Measurements from ENCODE around the gene HLA-DQA1.

The HLA-DQA1 gene

DNA sequence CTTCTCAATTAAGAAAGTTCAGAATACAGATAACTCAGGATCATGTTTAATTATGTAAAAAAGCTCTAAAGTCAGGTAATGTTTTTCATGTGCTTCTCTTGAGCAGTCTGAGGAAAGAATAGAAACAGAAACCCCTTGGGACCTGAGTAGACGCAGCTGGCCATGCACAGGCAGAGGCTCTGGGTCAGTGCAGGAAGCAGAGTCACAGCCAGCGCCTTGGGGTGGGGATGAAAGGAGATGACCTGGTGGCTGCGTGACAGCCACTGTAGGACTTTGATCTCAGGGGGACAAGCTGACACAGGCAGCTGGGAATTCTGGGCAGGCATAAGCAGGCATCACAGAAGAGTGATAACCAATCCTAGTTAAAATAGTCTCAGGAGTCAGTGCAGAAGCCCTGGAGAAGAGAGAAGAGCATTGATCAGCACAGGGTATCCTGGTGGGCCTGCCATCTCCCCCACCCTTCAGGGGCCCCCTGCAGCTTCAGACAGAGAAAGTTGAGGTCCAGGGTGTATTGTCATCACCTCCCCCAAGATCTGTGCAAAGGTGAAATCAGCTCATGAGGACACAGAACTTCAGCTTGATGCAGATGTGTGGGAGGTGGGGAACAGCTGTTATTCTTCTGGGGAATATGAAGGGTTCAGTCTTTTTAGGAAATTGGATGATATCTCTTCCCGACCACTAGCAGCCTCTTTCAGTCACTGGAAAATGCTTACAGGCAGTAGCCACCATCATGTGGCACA, 22.8 kb downstream of the HLA-DQA1 start:
- Histone ChIP-seq H3K9me3 (ENCODE audit: severe bottlenecking) (no peaks in the 10 kb centered on the region), H3K36me3 (ENCODE audit: low read depth) (no peaks in the 10 kb centered on the region), H3K4me3 (ENCODE audit: severe bottlenecking) (no peak overlapping the region), H3K4me1 (ENCODE audit: insufficient read depth, poor library complexity, severe bottlenecking) (no peaks in the 10 kb centered on the region), H3K27ac (ENCODE audit: poor library complexity, severe bottlenecking) (no peak overlapping the region), H3K27me3 (ENCODE audit: insufficient read depth, poor library complexity, severe bottlenecking) (no peaks in the 10 kb centered on the region)
- ATAC-seq (ENCODE audit: low read depth) (no peak), DNase-seq (ENCODE audit: low spot score) (no peak)
- TF ChIP-seq, protein P1, sequence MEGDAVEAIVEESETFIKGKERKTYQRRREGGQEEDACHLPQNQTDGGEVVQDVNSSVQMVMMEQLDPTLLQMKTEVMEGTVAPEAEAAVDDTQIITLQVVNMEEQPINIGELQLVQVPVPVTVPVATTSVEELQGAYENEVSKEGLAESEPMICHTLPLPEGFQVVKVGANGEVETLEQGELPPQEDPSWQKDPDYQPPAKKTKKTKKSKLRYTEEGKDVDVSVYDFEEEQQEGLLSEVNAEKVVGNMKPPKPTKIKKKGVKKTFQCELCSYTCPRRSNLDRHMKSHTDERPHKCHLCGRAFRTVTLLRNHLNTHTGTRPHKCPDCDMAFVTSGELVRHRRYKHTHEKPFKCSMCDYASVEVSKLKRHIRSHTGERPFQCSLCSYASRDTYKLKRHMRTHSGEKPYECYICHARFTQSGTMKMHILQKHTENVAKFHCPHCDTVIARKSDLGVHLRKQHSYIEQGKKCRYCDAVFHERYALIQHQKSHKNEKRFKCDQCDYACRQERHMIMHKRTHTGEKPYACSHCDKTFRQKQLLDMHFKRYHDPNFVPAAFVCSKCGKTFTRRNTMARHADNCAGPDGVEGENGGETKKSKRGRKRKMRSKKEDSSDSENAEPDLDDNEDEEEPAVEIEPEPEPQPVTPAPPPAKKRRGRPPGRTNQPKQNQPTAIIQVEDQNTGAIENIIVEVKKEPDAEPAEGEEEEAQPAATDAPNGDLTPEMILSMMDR (IDR thresholded peaks at IDR 0.05; ENCODE audit: poor library complexity, severe bottlenecking) = no peak

DNA sequence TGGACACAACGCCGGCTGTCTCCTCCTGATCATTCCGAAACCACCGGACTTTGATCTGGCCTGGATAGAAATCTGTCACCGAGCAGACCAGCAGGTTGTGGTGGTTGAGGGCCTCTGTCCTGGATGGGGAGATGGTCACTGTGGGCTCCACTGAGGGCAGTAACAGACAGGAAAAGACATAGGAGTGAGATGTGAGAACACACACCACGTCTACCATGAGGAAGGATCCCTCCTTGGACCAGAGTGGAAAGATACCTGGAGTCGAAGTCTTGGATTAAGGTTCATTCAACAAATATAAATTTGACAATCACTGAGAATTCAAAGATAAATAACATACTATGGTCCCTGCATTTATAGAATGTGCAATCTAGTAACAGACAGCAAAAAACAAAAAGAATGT, 24.9 kb downstream of the HLA-DQA1 start:
- Histone ChIP-seq H3K9me3 (ENCODE audit: severe bottlenecking) (no peaks in the 10 kb centered on the region), H3K27ac (ENCODE audit: poor library complexity, severe bottlenecking) (no peak overlapping the region), H3K36me3 (ENCODE audit: low read depth) (no peaks in the 10 kb centered on the region), H3K4me1 (ENCODE audit: insufficient read depth, poor library complexity, severe bottlenecking) (no peaks in the 10 kb centered on the region), H3K4me3 (ENCODE audit: severe bottlenecking) (no peak overlapping the region), H3K27me3 (ENCODE audit: insufficient read depth, poor library complexity, severe bottlenecking) (no peaks in the 10 kb centered on the region)
- ATAC-seq (ENCODE audit: low read depth) (no peak), DNase-seq (ENCODE audit: low spot score) (no peak)
- TF ChIP-seq, protein P1 (IDR thresholded peaks at IDR 0.05; ENCODE audit: poor library complexity, severe bottlenecking) = no peak

DNA sequence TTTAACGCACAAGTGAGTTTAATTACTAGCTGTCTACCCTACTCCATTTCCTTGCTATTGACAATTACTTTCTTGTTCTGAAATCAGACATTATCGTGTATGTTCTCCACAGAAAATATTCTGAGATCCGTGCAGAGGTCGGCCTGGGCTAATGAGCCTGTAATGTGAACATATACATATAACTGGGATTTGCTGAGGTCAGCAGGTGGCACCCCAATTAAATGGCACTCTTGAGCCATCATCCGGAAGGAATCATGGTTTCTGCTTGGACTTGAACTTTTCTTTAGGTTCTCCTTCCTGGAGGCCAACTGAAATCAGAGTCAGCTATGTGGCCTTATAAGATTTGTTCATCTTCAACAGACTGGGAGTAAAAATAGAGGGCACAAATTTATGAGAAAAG, 25.6 kb downstream of the HLA-DQA1 start:
- no peak for ATAC-seq (ENCODE audit: low read depth)
- no peak overlapping the region for H3K4me3 ChIP-seq (ENCODE audit: severe bottlenecking)
- H3K9me3 ChIP-seq (ENCODE audit: severe bottlenecking) = no peaks in the 10 kb centered on the region
- no peaks in the 10 kb centered on the region for H3K27me3 ChIP-seq (ENCODE audit: insufficient read depth, poor library complexity, severe bottlenecking)
- DNase-seq (ENCODE audit: low spot score) = no peak
- no peak overlapping the region for H3K27ac ChIP-seq (ENCODE audit: poor library complexity, severe bottlenecking)
- TF ChIP-seq, protein P1 (IDR thresholded peaks at IDR 0.05; ENCODE audit: poor library complexity, severe bottlenecking) = no peak
- H3K36me3 ChIP-seq (ENCODE audit: low read depth) = no peaks in the 10 kb centered on the region
- no peaks in the 10 kb centered on the region for H3K4me1 ChIP-seq (ENCODE audit: insufficient read depth, poor library complexity, severe bottlenecking)

DNA sequence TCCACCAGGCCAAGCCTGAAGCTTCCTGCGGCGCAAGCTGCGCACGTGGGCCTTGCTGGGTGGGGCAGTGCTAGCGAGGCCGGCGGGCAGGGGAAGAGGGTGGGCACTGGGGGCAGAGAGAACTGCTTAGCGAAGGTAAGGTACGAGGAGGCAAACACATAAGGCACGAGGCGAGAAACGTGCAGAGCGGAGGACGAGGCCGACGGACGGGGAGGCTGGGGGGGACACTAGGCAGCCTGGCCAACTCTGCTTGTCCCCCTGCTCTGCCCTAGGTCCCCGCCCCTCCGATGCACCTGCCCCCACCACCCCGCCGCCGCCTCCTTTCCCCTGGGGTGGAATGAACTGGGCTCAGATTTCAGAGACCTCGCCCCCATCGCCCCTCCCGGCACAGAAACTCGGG, 27.1 kb downstream of the HLA-DQA1 start:
- TF ChIP-seq, protein P1 (IDR thresholded peaks at IDR 0.05; ENCODE audit: poor library complexity, severe bottlenecking) = no peak
- Histone ChIP-seq H3K4me1 (ENCODE audit: insufficient read depth, poor library complexity, severe bottlenecking) (no peaks in the 10 kb centered on the region), H3K9me3 (ENCODE audit: severe bottlenecking) (no peaks in the 10 kb centered on the region), H3K27me3 (ENCODE audit: insufficient read depth, poor library complexity, severe bottlenecking) (no peaks in the 10 kb centered on the region), H3K36me3 (ENCODE audit: low read depth) (no peaks in the 10 kb centered on the region), H3K27ac (ENCODE audit: poor library complexity, severe bottlenecking) (no peak overlapping the region), H3K4me3 (ENCODE audit: severe bottlenecking) (no peak overlapping the region)
- ATAC-seq (ENCODE audit: low read depth) = no peak
- no peak for DNase-seq (ENCODE audit: low spot score)

DNA sequence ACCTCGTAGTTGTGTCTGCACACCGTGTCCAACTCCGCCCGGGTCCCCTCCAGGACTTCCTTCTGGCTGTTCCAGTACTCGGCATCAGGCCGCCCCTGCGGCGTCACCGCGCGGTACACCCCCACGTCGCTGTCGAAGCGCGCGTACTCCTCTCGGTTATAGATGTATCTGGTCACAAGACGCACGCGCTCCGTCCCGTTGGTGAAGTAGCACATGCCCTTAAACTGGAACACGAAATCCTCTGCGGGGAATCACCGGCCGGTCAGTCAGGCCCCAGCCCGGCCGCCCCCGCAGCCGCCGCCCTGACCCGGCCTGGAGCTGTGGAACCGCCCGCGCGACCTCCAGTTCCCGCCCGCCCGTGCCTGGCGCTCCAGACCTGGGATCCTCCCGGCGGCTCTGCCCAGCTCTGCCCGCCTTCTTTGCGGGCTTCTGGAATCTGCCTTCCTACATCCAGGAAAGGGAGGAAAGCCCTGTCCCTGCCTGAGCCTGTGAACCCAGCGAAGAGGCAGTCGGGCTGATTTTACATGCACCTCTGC, 27.7 kb downstream of the HLA-DQA1 start:
- Histone ChIP-seq H3K36me3 (ENCODE audit: low read depth) (no peaks in the 10 kb centered on the region), H3K27ac (ENCODE audit: poor library complexity, severe bottlenecking) (no peak overlapping the region), H3K4me3 (ENCODE audit: severe bottlenecking) (no peak overlapping the region), H3K27me3 (ENCODE audit: insufficient read depth, poor library complexity, severe bottlenecking) (no peaks in the 10 kb centered on the region), H3K4me1 (ENCODE audit: insufficient read depth, poor library complexity, severe bottlenecking) (no peaks in the 10 kb centered on the region), H3K9me3 (ENCODE audit: severe bottlenecking) (no peaks in the 10 kb centered on the region)
- TF ChIP-seq, protein P1 (IDR thresholded peaks at IDR 0.05; ENCODE audit: poor library complexity, severe bottlenecking) = no peak
- no peak for DNase-seq (ENCODE audit: low spot score)
- no peak for ATAC-seq (ENCODE audit: low read depth)
